Large intestine (tissue), 3 donors: ENCODE measurements around the gene UTY. TPM values are rescaled to one million over a fixed set of nuclear protein-coding genes. Genes with fewer than 3 reads are reported as not detected.
"Not testable (repeated sequence)": the region's sequence is repeated elsewhere in the genome, so short reads cannot be mapped to it uniquely, and the experiment has no call there.

ENCODE experiments used
- DNase-seq, 2 donors: peaks; one replicate each; pipeline versions ENCODE4 v3.0.0 to v3.0.0-alpha.2; 2013
- H3K27ac ChIP-seq: one replicate; pipeline ENCODE4 v1.5.1; 2013; ENCODE audit warnings: low read length
- H3K27me3 ChIP-seq: 2 replicates; pipeline ENCODE4 v1.6.1; 2013; ENCODE audit warnings: low read length; ENCODE audit not compliant: control insufficient read depth, insufficient read depth
- H3K36me3 ChIP-seq: 2 replicates; pipeline ENCODE4 v1.6.1; 2013; ENCODE audit warnings: low read length; ENCODE audit not compliant: control insufficient read depth, insufficient read depth
- H3K4me1 ChIP-seq: one replicate; pipeline ENCODE4 v1.6.1; 2013; ENCODE audit warnings: low read length; ENCODE audit not compliant: control insufficient read depth, insufficient read depth
- H3K4me3 ChIP-seq: one replicate; pipeline ENCODE4 v1.5.1; 2013; ENCODE audit warnings: low read length
- H3K9me3 ChIP-seq: one replicate; pipeline ENCODE4 v1.6.1; 2013; ENCODE audit warnings: mild to moderate bottlenecking, low read depth, low read length, moderate library complexity; ENCODE audit not compliant: control insufficient read depth
- WGBS: methylation state at CpG from one replicate; pipeline ENCODE4 v1.1.5; 2013; ENCODE audit warnings: low lambda C conversion rate; ENCODE audit not compliant: insufficient coverage; 5-methylcytosine and 5-hydroxymethylcytosine counted together
- polyA plus RNA-seq: library from polyadenylated mRNA; unstranded; fragments of 120-200 nt; gene quantifications from one replicate; pipeline ENCODE4 v1.2.1, GENCODE V29; 2013

UTY gene
- polyA plus RNA-seq, 1 donor, result 13.3 TPM

- DNase-seq, result no peak
- H3K27me3 ChIP-seq, result no peaks in the 10 kb centered on the region
- no peak overlapping the region for H3K4me3 ChIP-seq
- H3K4me1 ChIP-seq, result no peaks in the 10 kb centered on the region
- no peak overlapping the region for H3K27ac ChIP-seq
- peaks cover 11% of the 10 kb centered on the region for H3K36me3 ChIP-seq
- 100% methylated on average over 2 of the region's 2 CpGs for WGBS
- no peaks in the 10 kb centered on the region for H3K9me3 ChIP-seq
Observed at GRCh38 chrY:13307959-13308358, 171.9 kb downstream of the UTY start.

- Histone ChIP-seq H3K9me3 (no peaks in the 10 kb centered on the region), H3K27me3 (no peaks in the 10 kb centered on the region), H3K4me3 (no peak overlapping the region), H3K4me1 (no peaks in the 10 kb centered on the region), H3K27ac (no peak overlapping the region), H3K36me3 (peaks cover 25% of the 10 kb centered on the region)
- no CpG with 5 or more reads among the region's 4 CpGs for WGBS
- DNase-seq, result no peak
Observed at GRCh38 chrY:13300795-13301194, 179.0 kb downstream of the UTY start.

DNA sequence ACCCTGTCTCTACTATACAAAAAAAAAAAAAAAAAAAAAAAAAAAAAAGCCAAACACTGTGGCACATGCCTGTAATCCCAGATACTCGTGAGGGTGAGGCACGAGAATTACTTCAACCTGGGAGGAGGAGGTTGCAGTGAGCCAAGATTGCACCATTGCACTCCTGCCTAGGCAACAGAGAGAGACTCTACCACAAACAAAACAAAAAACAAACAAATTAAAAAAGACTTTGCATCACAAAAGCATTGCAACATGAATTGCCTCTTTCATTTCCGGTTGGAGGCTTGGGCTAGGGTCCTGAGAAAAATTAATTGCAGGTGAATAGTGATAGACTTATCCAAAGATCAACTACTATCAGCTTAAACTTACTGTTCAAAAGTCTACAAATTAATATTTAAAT lies 180.4 kb downstream of the UTY start:
- no peaks in the 10 kb centered on the region for H3K4me1 ChIP-seq
- DNase-seq, result no peak
- H3K27me3 ChIP-seq, result no peaks in the 10 kb centered on the region

DNA sequence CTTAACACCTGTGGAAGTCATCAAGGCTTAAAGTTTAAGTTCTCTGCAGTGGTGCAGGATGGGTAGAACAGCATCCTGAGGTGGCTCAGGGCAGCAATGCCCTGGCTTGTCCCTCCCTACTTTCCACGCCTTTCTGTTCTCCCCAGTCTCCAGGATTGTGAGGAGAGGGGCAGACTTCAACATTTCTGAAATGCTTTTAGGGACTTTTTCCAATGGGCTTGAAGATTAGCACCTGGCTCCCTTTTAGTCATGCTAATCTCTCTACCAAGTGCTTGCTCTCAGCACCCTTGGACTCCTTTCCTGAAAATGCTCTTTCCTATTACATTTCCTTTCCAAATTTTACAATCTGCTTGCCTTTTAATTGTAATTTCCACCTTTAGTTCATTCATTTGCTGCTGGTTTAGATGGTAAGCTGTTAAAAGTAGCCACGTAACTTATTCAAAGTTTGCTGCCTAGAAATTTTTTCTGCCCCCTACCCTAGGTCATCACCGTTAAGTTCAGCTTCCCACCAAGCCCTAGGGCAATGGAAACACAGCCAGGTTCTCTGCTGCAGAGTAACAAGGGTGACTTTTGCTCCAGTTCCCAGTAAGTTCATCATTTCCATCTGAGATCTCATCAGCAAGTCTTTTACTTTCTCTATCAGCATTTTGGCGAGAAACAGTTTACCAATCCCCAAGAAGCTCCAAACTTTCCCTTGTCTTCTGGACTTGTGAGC lies 183.5 kb downstream of the UTY start:
- WGBS, result no CpG with 5 or more reads among the region's 4 CpGs
- no peak for DNase-seq
- Histone ChIP-seq H3K27ac (no peak overlapping the region), H3K27me3 (no peaks in the 10 kb centered on the region), H3K36me3 (peaks cover 35% of the 10 kb centered on the region), H3K9me3 (no peaks in the 10 kb centered on the region), H3K4me1 (no peaks in the 10 kb centered on the region), H3K4me3 (no peak overlapping the region)

More for the DNA sequence above, 180.4 kb downstream of the UTY start:
- H3K9me3 ChIP-seq, result no peaks in the 10 kb centered on the region
- no CpG with 5 or more reads among the region's 3 CpGs for WGBS
- H3K4me3 ChIP-seq, result no peak overlapping the region
- H3K36me3 ChIP-seq, result peaks cover 33% of the 10 kb centered on the region
- H3K27ac ChIP-seq, result no peak overlapping the region

DNA sequence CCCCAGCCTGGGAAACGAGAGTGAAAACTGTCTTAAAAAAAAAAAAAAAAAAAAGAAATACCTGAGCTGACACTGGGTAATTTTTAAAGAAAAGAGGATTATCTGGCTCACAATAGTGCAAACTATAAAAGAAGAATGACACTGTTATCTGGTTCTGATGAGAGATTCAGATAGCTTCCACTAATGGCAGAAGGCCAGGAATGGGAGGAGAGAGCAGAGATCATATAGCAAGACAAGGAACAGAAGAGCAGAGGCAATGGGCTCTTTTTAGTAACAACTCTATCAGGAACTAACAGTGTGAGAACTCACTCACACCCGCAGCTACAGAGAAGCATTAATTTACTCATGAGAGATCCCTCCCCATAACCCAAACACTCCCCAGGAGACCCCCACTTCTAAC lies 184.8 kb downstream of the UTY start:
- no peak overlapping the region for H3K4me3 ChIP-seq
- H3K9me3 ChIP-seq, result no peaks in the 10 kb centered on the region
- no CpG with 5 or more reads among the region's 2 CpGs for WGBS
- H3K27me3 ChIP-seq, result no peaks in the 10 kb centered on the region
- DNase-seq, result no peak
- H3K4me1 ChIP-seq, result no peaks in the 10 kb centered on the region
- no peak overlapping the region for H3K27ac ChIP-seq
- H3K36me3 ChIP-seq, result peaks cover 34% of the 10 kb centered on the region

DNA sequence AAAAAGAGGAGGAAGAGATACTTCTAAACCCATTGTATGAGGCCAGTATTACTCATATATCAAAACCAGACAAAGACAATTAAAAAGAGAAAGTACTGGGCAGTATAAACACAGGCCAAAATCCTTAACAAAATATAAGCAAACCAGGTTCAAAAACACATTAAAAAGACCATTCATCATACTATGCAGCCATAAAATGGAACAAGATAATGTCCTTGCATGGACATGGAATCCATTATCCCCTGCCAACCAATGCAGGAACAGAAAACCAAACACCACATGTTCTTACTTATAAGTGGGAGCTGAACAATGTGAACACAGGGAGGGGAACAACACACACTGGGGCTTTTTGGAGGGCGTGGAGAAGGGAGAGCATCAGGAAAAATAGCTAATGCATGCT lies 188.6 kb downstream of the UTY start:
- Histone ChIP-seq H3K4me1 (no peaks in the 10 kb centered on the region), H3K36me3 (peaks cover 40% of the 10 kb centered on the region), H3K27ac (no peak overlapping the region), H3K27me3 (no peaks in the 10 kb centered on the region), H3K9me3 (peaks cover 5% of the 10 kb centered on the region), H3K4me3 (no peak overlapping the region)
- no peak for DNase-seq
- no CpG with 5 or more reads among the region's 1 CpG for WGBS

GRCh38 chrY:13282151-13283054 lies 197.4 kb downstream of the UTY start:
- H3K4me1 ChIP-seq, H3K9me3 ChIP-seq, H3K27me3 ChIP-seq, H3K4me3 ChIP-seq, H3K27ac ChIP-seq, DNase-seq: not testable (repeated sequence)
- H3K36me3 ChIP-seq, result peaks cover 32% of the 10 kb centered on the region
- no CpG with 5 or more reads among the region's 15 CpGs for WGBS

- Histone ChIP-seq H3K36me3 (peaks cover 22% of the 10 kb centered on the region), H3K4me3 (no peak overlapping the region), H3K4me1 (no peaks in the 10 kb centered on the region), H3K9me3 (no peaks in the 10 kb centered on the region), H3K27ac (no peak overlapping the region), H3K27me3 (no peaks in the 10 kb centered on the region)
- no peak for DNase-seq
- WGBS, result no CpG with 5 or more reads among the region's 2 CpGs
Observed at GRCh38 chrY:13279561-13279960, 200.3 kb downstream of the UTY start.

DNA sequence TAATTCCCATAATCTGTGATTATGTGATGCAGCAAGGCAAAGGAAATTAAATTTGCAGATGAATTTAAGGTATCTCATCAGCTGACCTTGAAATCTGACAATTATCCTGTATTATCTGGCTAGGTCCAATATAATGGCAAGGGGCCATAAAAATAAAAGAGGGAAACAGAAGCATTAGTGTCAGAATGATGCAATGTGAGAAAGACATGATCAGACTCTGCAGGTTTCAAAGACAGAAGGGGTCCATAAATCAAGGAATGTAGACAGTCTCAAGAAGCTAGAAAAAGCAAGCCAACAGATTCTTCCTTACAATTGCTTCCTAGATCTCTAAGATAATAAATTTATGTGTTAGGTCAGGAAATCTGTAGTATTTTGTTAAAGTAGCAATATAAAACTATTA lies 208.1 kb downstream of the UTY start:
- Histone ChIP-seq H3K27ac (no peak overlapping the region), H3K4me3 (no peak overlapping the region), H3K27me3 (no peaks in the 10 kb centered on the region), H3K36me3 (peaks cover 23% of the 10 kb centered on the region), H3K4me1 (no peaks in the 10 kb centered on the region), H3K9me3 (no peaks in the 10 kb centered on the region)
- no peak for DNase-seq

- H3K4me1 ChIP-seq, H3K27ac ChIP-seq, H3K9me3 ChIP-seq, DNase-seq, H3K36me3 ChIP-seq, H3K27me3 ChIP-seq, H3K4me3 ChIP-seq: not testable (repeated sequence)
- WGBS, result no CpG with 5 or more reads among the region's 4 CpGs
Observed at GRCh38 chrY:13253941-13254440, 225.8 kb downstream of the UTY start.
